Activated CD8-positive, alpha-beta T cell treated with anti-CD3 and anti-CD28 coated beads, Interleukin-2, amount 10 ng/mL, durations not matched to agents 7 days and 5 days (primary cell): ENCODE data around the gene MRPL22. TPM values are rescaled to one million over a fixed set of nuclear protein-coding genes. Genes with fewer than 3 reads are reported as not detected.
"Not testable (repeated sequence)": the region's sequence is repeated elsewhere in the genome, so short reads cannot be mapped to it uniquely, and the experiment has no call there.

Experiments
- ATAC-seq: fragments of 150-1000 bp; cut with Tn5 transposase; one replicate; pipeline ENCODE4 v1.10.0; 2021; ENCODE audit warnings: moderate library complexity
- CTCF ChIA-PET: fragments of 350-600 bp; sonication (Branson Sonifier 250); formaldehyde crosslinking; loops from one replicate; lab custom pipeline; 2021; ENCODE audit warnings: antibody characterized with exemption; lab: Charles Lee
- POLR2A ChIA-PET: fragments of 350-600 bp; sonication (Branson Sonifier 250); formaldehyde crosslinking; loops from one replicate; lab custom pipeline; 2021; ENCODE audit warnings: antibody characterized with exemption; lab: Charles Lee
- DNase-seq: peaks from one replicate; pipeline ENCODE4 v3.0.0-alpha.2; 2020
- H3K27ac Mint-ChIP-seq: one replicate; pipeline ENCODE4 v1.8.0; 2021; ENCODE audit warnings: mild to moderate bottlenecking, mixed read lengths
- H3K27me3 Mint-ChIP-seq: one replicate; pipeline ENCODE4 v1.8.0; 2021; ENCODE audit warnings: low read depth, mixed read lengths
- H3K36me3 Mint-ChIP-seq: one replicate; pipeline ENCODE4 v1.8.0; 2021; ENCODE audit warnings: low read depth, mixed read lengths
- H3K4me1 Mint-ChIP-seq: one replicate; pipeline ENCODE4 v1.8.0; 2021; ENCODE audit warnings: low read depth, mixed read lengths
- H3K4me3 Mint-ChIP-seq: one replicate; pipeline ENCODE4 v1.8.0; 2021; ENCODE audit warnings: mild to moderate bottlenecking, mixed read lengths
- H3K9me3 Mint-ChIP-seq: one replicate; pipeline ENCODE4 v1.8.0; 2022; ENCODE audit warnings: mixed read lengths; ENCODE audit not compliant: insufficient read depth
- total RNA-seq, 2 experiments: library from RNA; stranded (reverse); gene quantifications; one replicate each; pipeline ENCODE4 v1.2.3, GENCODE V29; 2021

MRPL22 gene
- total RNA-seq, 2 experiments from 2014 or later = 60.0 to 62.3 TPM

DNA sequence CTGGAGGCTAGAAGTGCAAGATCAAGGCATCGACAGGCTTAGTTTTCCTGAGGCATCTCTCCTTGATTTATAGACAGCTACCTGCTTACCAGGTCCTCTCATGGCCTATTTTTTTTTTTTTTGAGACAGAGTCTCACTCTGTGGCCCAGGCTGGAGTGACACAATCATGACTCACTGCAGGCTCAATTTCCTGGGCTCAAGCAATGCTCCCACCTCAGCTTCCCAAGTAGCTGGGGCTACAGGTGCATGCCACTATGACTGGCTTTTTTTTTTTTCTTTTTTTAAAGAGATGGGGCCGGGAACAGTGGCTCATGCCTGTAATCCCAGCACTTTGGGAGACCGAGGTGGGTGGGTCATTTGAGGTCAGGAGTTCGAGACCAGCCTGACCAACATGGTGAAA is 61.8 kb downstream of the MRPL22 start:
- ATAC-seq, H3K9me3 Mint-ChIP-seq, H3K4me1 Mint-ChIP-seq, CTCF ChIA-PET, H3K27ac Mint-ChIP-seq, H3K4me3 Mint-ChIP-seq, H3K36me3 Mint-ChIP-seq, POLR2A ChIA-PET, DNase-seq: not testable (repeated sequence)
- H3K27me3 Mint-ChIP-seq = peaks cover 13% of the 10 kb centered on the region

DNA sequence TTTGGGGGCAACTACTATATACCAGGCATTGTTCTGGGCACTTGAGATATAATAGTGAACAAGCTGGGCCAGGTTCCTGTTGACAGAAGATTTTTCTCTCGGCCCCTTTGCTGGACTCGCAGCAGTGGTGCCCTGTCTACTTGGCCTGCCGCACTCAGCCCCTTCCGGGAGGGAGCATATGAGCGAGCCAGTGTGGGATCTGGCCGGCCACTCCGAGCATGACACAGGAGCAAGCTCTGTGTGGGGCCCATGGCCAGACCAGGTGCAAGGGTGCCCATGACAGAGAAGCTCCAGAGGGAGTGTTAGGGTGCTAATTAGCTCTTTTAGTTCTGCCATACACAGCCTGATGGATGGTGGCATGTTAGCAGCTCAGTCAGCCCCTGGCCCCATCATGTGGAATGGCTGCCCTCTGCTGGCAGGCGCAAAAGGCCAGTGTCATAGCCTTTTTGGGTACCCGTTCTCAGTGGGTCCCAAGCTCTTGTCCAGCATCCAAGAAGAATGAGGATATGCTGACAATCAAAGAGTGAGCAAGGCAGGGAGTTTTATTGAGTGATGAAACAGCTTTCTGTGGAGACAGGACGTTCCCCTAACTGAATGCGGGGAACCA is 63.4 kb downstream of the MRPL22 start:
- CTCF ChIA-PET = interaction anchor here (0.7 to 1.3 kb wide), 4 partner anchors 11 to 354 kb away, joined by 3 to 4 read pairs (median 3); no protein-coding TSS in a partner anchor
- no peak for ATAC-seq
- Mint-ChIP-seq H3K36me3 (no peaks in the 10 kb centered on the region), H3K27me3 (peaks cover 8% of the 10 kb centered on the region), H3K4me1 (no peaks in the 10 kb centered on the region), H3K9me3 (no peaks in the 10 kb centered on the region), H3K4me3 (no peak overlapping the region), H3K27ac (no peak overlapping the region)
- peak; percentile 26 for DNase-seq
- POLR2A ChIA-PET = no interaction called here

DNA sequence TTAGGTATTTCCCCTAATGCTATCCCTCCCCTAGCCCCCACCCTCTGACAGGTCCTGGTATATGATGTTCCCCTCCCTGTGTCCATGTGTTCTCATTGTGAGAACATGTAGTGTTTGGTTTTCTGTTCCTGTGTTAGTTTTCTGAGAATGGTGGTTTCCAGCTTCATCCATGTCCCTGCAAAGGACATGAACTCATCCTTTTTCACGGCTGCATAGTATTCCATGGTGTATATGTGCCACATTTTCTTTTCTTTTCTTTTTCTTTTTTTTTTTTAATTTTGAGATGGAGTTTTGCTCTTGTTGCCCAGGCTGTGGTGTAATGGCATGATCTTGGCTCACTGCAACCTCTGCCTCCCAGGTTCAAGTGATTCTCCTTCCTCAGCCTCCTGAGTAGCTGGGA is 65.4 kb downstream of the MRPL22 start:
- H3K4me3 Mint-ChIP-seq, H3K27me3 Mint-ChIP-seq, H3K27ac Mint-ChIP-seq, H3K9me3 Mint-ChIP-seq, H3K36me3 Mint-ChIP-seq, DNase-seq, H3K4me1 Mint-ChIP-seq, POLR2A ChIA-PET, ATAC-seq, CTCF ChIA-PET: not testable (repeated sequence)

DNA sequence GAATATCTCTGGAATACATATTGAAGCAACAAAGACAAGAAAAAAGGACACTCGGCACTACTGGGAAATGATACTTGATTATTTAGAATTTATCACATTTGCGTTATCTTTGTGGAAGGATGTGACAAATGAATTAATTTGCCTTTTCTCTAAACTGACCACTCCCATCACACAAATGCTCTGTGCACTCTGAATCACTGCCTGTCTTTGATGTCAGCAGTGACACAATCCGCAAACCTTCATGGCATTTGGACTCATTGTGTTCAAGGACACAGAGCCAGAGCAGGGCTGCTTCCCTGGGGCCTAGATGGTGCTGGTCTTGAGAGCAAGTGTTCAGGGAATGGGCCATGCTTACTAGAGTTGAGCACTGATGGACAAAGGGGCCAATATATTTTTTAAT is 67.8 kb downstream of the MRPL22 start:
- Mint-ChIP-seq H3K27ac (no peak overlapping the region), H3K4me1 (no peaks in the 10 kb centered on the region), H3K27me3 (peaks cover 6% of the 10 kb centered on the region), H3K4me3 (no peak overlapping the region), H3K9me3 (no peaks in the 10 kb centered on the region), H3K36me3 (no peaks in the 10 kb centered on the region)
- POLR2A ChIA-PET = no interaction called here
- ATAC-seq (no peak), DNase-seq (no peak)
- CTCF ChIA-PET = no interaction called here

DNA sequence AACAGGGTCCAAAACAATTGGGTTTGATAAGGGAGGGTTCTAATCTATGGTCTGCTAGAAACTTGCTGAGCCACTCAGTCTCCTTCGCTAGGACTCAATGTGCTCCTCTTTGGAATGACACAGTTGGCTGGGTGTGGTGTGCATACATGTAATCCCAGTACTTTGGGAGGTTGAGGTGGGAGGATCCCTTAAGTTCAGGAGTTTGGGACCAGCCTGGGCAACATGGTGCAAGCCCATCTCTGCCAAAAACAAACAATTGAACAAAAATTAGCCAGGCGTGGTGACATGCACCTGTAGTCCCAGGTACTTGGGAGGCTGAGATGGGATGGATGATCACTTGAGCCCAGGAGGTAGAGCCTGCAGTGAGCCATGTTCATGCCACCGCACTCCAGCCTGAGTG is 70.0 kb downstream of the MRPL22 start:
- Mint-ChIP-seq H3K36me3 (no peaks in the 10 kb centered on the region), H3K27ac (no peak overlapping the region), H3K9me3 (no peaks in the 10 kb centered on the region), H3K27me3 (peaks cover 6% of the 10 kb centered on the region), H3K4me3 (no peak overlapping the region), H3K4me1 (no peaks in the 10 kb centered on the region)
- ChIA-PET POLR2A (no interaction called here), CTCF (no interaction called here)
- ATAC-seq (no peak), DNase-seq (no peak)

DNA sequence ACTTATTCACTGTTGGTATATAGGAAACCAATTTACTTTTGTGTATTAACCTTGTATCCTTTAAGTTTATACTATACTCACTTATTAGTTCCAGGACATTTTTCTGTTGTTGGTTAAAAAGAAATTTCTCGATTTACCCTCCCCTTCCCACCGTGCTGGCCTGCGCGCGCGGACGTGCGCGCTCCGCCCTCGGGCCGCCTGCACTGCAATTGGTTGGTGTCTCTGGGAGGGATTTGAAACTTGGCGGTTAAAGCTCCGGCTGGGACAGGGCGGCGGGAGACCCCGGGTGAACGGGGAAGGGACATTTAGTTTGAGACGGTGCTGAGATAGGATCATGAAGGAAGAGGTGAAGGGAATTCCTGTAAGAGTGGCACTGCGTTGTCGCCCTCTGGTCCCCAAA is 72.7 kb downstream of the MRPL22 start, which contains the start of gene KIF4B:
Gene KIF4B, plus strand, starts transcription at position 230 of the 400 bp plus-strand sequence. Its CDS starts 105 bp downstream, at position 335.
- Mint-ChIP-seq H3K27ac (no peak within 1 kb of the TSS), H3K9me3 (no peaks in the 10 kb centered on the region), H3K36me3 (no peaks in the 10 kb centered on the region), H3K4me3 (no peak within 1 kb of the TSS), H3K27me3 (peaks cover 6% of the 10 kb centered on the region), H3K4me1 (no peaks in the 10 kb centered on the region)
- DNase-seq (no peak), ATAC-seq (no peak)
- CTCF ChIA-PET = no interaction called here
- POLR2A ChIA-PET = no interaction called here

DNA sequence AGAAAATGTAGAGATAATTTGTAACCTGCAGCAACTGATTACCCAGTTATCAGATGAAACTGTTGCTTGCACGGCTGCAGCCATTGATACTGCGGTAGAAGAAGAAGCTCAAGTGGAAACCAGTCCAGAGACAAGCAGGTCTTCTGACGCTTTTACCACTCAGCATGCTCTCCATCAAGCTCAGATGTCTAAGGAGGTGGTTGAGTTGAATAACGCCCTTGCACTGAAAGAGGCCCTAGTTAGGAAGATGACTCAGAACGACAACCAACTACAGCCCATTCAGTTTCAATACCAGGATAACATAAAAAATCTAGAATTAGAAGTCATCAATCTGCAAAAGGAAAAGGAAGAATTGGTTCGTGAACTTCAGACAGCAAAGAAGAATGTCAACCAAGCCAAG is 74.4 kb downstream of the MRPL22 start:
- peaks cover 6% of the 10 kb centered on the region for H3K27me3 Mint-ChIP-seq
- H3K36me3 Mint-ChIP-seq = no peaks in the 10 kb centered on the region
- no peak for DNase-seq

DNA sequence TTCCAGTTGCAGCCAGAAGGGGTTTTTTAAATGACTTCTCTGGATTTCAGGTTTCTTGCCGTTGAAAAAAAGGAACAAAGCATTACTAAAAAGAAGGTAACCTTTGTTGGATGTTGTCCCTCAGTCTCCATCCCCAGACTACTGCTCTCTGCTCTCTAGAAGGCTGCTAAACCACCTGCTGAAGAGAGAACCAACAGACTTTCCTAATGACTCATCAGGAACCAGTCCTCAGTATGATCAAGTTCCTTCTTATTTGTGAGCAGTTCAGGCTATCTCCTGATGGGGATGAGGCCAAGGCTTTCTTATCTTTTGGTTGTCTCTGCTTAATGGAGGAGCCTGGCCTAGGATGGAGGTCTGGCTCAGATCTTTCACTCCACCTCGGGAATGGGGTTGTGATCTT is 76.7 kb downstream of the MRPL22 start:
- Mint-ChIP-seq H3K4me1 (no peaks in the 10 kb centered on the region), H3K27me3 (peaks cover 1% of the 10 kb centered on the region), H3K4me3 (no peak overlapping the region), H3K9me3 (no peaks in the 10 kb centered on the region), H3K36me3 (no peaks in the 10 kb centered on the region), H3K27ac (no peak overlapping the region)
- DNase-seq (no peak), ATAC-seq (no peak)
- POLR2A ChIA-PET = no interaction called here
- CTCF ChIA-PET = no interaction called here

More for the DNA sequence above, 74.4 kb downstream of the MRPL22 start:
- POLR2A ChIA-PET = no interaction called here
- Mint-ChIP-seq H3K9me3 (no peaks in the 10 kb centered on the region), H3K4me1 (no peaks in the 10 kb centered on the region), H3K27ac (no peak overlapping the region), H3K4me3 (no peak overlapping the region)
- ATAC-seq = no peak
- CTCF ChIA-PET = interaction anchor here (1.3 kb wide), 1 partner anchor 11 kb away, joined by 3 read pairs; no protein-coding TSS in a partner anchor

Other genes with a start within 250 kb of the MRPL22 start
- gene LARP1, start 185.7 kb upstream of the MRPL22 start, total RNA-seq = 100 to 1,000 TPM; 201 to 208 TPM
- gene FAXDC2, start 90.5 kb upstream of the MRPL22 start, total RNA-seq = not detected
- gene CNOT8, start 82.4 kb upstream of the MRPL22 start, total RNA-seq = 10 to 100 TPM; 67.4 to 68.4 TPM
- 10 to 100 TPM; 15.9 to 17.8 TPM for gene GEMIN5, start 2.9 kb upstream of the MRPL22 start, total RNA-seq
- under 1 TPM in 1 of 2 experiments, not detected in 1; 0.05 TPM for gene KIF4B, start 72.7 kb downstream of the MRPL22 start, total RNA-seq